Activated naive CD4-positive, alpha-beta T cell treated with anti-CD3 and anti-CD28 coated beads, Interleukin-2, amount 50 U/mL, for 24 hours (primary cell): ENCODE measurements around the gene PNPLA1.

Experiments
- H3K27ac Mint-ChIP-seq: one replicate; pipeline ENCODE4 v1.8.0; 2021; ENCODE audit warnings: mild to moderate bottlenecking, mixed read lengths
- H3K27me3 Mint-ChIP-seq: one replicate; pipeline ENCODE4 v1.8.0; 2021; ENCODE audit warnings: mixed read lengths
- H3K36me3 Mint-ChIP-seq: one replicate; pipeline ENCODE4 v1.8.0; 2021; ENCODE audit warnings: mixed read lengths
- H3K4me1 Mint-ChIP-seq: one replicate; pipeline ENCODE4 v1.8.0; 2021; ENCODE audit warnings: mixed read lengths
- H3K4me3 Mint-ChIP-seq: one replicate; pipeline ENCODE4 v1.8.0; 2021; ENCODE audit warnings: mild to moderate bottlenecking, mixed read lengths
- H3K9me3 Mint-ChIP-seq: one replicate; pipeline ENCODE4 v1.8.0; 2021; ENCODE audit warnings: mixed read lengths

Gene PNPLA1

DNA sequence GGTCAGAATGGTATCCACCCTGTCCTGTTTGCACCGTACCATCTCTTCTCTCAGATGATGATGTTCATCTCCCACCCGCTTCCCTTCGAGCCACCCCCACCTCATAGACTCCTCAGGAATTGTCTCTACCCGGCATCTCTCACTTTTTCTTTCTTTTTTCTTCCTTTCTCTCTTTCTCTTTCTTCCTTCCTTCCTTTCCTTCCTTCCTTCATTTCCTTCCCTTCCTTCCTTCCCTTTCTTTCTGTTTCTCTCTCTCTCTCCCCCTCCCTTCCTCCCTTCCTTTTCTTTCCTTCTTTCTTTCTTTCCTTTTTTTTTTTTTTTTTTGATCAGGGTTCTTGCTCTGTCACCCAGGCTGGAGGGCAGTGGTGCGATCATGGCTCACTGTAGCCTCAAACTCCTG is 27.7 kb upstream of the PNPLA1 start:
- no peaks in the 10 kb centered on the region for H3K9me3 Mint-ChIP-seq
- H3K4me1 Mint-ChIP-seq = peaks cover 13% of the 10 kb centered on the region
- H3K27me3 Mint-ChIP-seq = peaks cover 1% of the 10 kb centered on the region
- no peak overlapping the region for H3K27ac Mint-ChIP-seq
- peaks cover 3% of the 10 kb centered on the region for H3K36me3 Mint-ChIP-seq
- H3K4me3 Mint-ChIP-seq = no peak overlapping the region

GRCh38 chr6:36242626-36243025 is 27.2 kb upstream of the PNPLA1 start:
- Mint-ChIP-seq H3K4me1 (peaks cover 13% of the 10 kb centered on the region), H3K27ac (no peak overlapping the region), H3K9me3 (no peaks in the 10 kb centered on the region), H3K36me3 (peaks cover 3% of the 10 kb centered on the region), H3K4me3 (no peak overlapping the region), H3K27me3 (peaks cover 1% of the 10 kb centered on the region)

GRCh38 chr6:36243562-36244212 is 26.2 kb upstream of the PNPLA1 start:
- H3K4me3 Mint-ChIP-seq = no peak overlapping the region
- H3K36me3 Mint-ChIP-seq = peaks cover 3% of the 10 kb centered on the region
- H3K4me1 Mint-ChIP-seq = peaks cover 13% of the 10 kb centered on the region
- H3K27ac Mint-ChIP-seq = no peak overlapping the region
- no peaks in the 10 kb centered on the region for H3K9me3 Mint-ChIP-seq
- peaks cover 1% of the 10 kb centered on the region for H3K27me3 Mint-ChIP-seq

DNA sequence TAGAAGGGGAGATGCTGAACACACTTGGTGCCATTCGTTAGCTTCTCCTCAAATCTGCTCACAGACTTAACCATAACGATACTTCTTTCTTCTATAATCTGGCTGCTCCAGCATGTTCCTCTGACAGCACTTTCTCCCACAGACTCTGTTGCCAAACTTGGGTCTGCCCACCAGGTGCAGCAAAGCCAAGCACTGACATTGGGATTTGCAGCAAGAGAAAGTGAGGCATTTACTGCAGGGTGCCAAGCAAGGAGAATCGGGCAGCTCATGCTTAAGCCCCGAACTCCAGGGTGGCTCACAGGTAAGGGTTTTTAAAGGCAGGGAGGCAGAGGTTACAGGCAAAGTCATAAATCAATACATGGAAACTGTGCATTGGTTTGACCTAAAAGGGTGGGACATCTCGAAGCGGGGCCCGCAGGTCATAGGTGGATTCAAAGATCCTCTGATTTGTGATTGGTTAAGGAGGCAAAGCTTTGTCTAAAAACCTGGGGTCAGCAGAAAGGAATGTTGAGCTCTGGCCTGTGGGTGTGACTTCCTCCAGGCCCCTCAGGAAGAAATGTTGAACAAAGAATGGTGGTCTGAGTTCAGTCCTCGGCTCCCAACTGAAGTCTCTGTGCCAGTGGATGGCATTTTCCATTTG is 25.1 kb upstream of the PNPLA1 start:
- Mint-ChIP-seq H3K27me3 (peaks cover 1% of the 10 kb centered on the region), H3K36me3 (peaks cover 3% of the 10 kb centered on the region), H3K4me3 (no peak overlapping the region), H3K9me3 (no peaks in the 10 kb centered on the region), H3K4me1 (peaks cover 13% of the 10 kb centered on the region), H3K27ac (no peak overlapping the region)

DNA sequence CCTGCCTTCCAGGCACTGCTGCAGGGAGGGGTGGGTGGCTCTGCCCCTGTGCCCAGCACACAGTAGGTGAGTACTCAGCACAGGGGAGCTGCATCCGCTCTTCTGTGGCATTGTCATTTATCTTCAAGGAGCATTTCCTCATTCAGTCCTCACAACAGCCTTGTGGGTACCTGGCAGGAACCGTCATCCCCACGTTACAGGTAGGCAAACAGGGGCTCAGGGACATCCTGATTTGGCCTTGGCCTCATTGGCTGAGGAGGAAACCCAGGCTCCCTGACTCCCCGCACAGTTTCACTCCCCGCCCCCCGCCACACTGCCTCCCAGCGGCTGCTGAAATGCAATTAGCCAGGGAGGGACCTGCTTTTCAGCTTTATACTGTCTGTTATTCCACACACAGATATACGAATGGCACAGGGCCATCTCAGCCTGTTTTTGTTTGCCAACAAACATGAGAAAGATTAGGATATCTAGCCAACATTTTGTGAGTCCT is 24.2 kb upstream of the PNPLA1 start:
- peaks cover 13% of the 10 kb centered on the region for H3K4me1 Mint-ChIP-seq
- no peak overlapping the region for H3K27ac Mint-ChIP-seq
- H3K27me3 Mint-ChIP-seq = peaks cover 1% of the 10 kb centered on the region
- H3K4me3 Mint-ChIP-seq = no peak overlapping the region
- no peaks in the 10 kb centered on the region for H3K9me3 Mint-ChIP-seq
- peaks cover 3% of the 10 kb centered on the region for H3K36me3 Mint-ChIP-seq

DNA sequence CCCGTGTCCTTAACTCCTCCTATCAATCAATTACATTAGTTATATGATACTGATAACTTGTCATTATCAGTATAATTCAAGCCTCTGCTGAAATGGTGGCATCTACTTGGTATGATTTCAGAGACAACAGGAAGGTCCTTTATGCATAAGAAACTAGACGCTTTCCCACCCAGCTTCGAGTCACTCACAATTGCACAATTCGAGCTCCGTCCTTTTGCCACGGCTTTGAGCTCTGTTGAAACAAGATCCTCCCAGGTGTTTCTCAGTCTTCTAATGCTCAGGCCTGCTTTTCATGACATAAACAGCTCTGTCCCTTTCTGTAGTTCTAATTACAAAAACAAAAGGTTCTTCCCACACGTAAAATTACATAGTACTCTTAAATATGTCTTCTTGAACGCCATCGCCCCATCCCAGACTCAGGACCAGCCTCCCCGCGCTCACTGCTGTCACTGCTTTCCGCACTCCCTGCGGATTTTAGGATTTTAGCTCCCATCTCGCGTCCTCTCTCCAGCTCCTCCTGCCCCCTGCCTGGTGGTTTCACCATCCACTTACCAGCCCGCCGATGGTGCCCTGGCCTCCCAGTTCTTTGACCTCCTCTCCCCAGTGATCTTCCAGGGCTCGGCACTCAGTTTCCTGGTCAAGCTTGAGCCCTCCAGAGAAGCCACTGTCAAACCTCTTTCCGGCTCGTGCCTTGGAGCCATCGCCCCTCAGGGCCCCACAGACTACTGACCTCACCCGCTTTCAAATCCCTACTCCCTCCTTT is 23.2 kb upstream of the PNPLA1 start:
- no peak overlapping the region for H3K4me3 Mint-ChIP-seq
- peaks cover 1% of the 10 kb centered on the region for H3K27me3 Mint-ChIP-seq
- no peak overlapping the region for H3K27ac Mint-ChIP-seq
- peaks cover 3% of the 10 kb centered on the region for H3K36me3 Mint-ChIP-seq
- peaks cover 8% of the 10 kb centered on the region for H3K4me1 Mint-ChIP-seq
- H3K9me3 Mint-ChIP-seq = no peaks in the 10 kb centered on the region

GRCh38 chr6:36247693-36248092 is 22.2 kb upstream of the PNPLA1 start:
- no peak overlapping the region for H3K27ac Mint-ChIP-seq
- H3K4me3 Mint-ChIP-seq = no peak overlapping the region
- H3K36me3 Mint-ChIP-seq = peaks cover 3% of the 10 kb centered on the region
- no peaks in the 10 kb centered on the region for H3K4me1 Mint-ChIP-seq
- H3K27me3 Mint-ChIP-seq = peaks cover 1% of the 10 kb centered on the region
- no peaks in the 10 kb centered on the region for H3K9me3 Mint-ChIP-seq

DNA sequence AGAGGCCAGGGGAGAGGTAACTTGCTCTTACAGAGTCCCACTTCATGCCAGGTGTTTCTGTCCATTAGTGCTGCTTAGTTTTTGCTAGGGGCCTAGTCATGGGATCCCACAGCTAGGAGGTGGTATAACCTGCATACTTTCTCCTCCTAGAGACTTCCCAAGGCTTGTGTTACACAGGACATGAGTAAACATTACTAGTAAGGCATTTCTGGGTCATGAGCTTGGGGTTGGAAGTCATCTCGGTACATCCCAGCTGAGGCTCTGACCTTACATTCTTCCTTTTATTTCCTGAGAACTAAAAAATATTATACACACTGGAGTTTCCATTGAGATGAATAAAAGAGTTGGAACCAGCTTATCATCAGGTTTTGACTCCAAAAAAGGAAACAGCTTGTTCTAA is 20.9 kb upstream of the PNPLA1 start:
- Mint-ChIP-seq H3K4me3 (no peak overlapping the region), H3K27me3 (peaks cover under 1% of the 10 kb centered on the region), H3K27ac (no peak overlapping the region), H3K4me1 (no peaks in the 10 kb centered on the region), H3K9me3 (no peaks in the 10 kb centered on the region), H3K36me3 (no peaks in the 10 kb centered on the region)

DNA sequence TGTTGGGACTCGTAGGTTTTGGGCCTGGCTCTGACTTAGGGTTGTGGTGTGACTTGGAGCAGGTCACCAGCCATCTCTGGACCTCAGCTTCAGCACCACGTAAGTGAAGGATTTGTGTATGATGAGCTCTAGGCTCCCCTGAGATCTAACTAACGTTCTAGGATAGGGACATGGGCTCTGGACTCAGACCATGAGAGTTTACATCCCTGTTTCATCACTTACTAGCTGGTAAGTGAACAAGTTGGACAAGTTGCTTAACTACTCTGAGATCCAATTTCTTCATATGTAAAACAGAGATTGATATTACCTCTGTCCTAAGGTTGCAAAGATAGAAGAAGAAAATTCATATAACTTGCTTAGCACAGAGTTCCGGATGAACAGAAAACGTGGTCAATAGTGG is 20.3 kb upstream of the PNPLA1 start:
- Mint-ChIP-seq H3K4me1 (no peaks in the 10 kb centered on the region), H3K9me3 (no peaks in the 10 kb centered on the region), H3K4me3 (no peak overlapping the region), H3K36me3 (no peaks in the 10 kb centered on the region), H3K27ac (no peak overlapping the region), H3K27me3 (no peaks in the 10 kb centered on the region)

- Mint-ChIP-seq H3K27me3 (no peaks in the 10 kb centered on the region), H3K27ac (no peak overlapping the region), H3K9me3 (no peaks in the 10 kb centered on the region), H3K36me3 (peaks cover 2% of the 10 kb centered on the region), H3K4me1 (no peaks in the 10 kb centered on the region), H3K4me3 (no peak overlapping the region)
Measured at GRCh38 chr6:36252005-36252404, 17.9 kb upstream of the PNPLA1 start.

DNA sequence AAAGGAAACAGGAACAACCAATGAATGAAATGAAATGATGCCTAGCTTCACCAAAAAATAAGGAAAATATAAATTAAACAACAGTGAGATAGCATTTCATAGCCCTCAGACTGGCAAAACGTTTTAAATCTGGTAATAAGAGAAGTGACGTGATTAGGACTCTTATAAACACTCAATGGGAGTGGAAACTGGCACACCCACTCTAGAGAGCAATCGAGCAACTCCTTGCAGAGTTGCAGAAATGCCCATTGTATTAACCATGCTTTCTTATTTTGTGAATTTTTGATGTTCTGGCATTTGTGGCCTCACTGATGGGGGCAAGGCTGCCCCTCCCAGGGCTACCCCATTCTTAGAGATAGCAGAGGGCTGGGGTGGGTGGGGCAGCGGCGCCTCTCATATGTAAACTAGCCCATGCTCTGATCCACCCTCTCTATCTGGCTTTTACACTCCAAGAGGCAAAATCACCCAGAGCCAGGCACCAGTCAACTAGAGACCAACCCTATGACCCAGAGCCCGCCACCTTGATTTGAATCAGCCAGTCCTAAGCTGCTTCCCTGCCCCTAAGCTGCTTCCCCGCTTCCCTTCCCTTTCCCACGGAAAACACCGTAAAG is 6.4 kb upstream of the PNPLA1 start:
- no peak overlapping the region for H3K4me3 Mint-ChIP-seq

DNA sequence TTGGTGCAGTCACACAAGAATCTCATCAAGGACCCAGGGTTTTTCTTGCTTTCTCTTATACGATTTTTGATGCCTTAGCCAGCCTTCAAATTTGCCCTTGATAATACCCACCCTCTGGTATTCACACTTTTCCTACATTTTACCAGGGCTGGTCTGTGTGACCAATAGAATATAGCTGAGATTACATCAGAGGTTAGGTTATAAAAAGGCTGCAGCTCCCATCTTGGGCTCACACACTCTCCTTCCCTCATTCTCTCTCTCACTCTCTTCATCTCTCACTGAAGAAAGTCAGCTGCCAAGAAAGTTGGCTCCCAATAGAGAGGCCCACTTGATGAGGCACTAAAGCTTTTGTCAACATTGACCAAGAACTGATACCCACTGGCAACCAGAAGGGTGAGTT is 4.1 kb upstream of the PNPLA1 start:
- no peaks in the 10 kb centered on the region for H3K27me3 Mint-ChIP-seq
- no peak overlapping the region for H3K4me3 Mint-ChIP-seq
- H3K27ac Mint-ChIP-seq = no peak overlapping the region
- H3K9me3 Mint-ChIP-seq = no peaks in the 10 kb centered on the region
- no peaks in the 10 kb centered on the region for H3K4me1 Mint-ChIP-seq
- no peaks in the 10 kb centered on the region for H3K36me3 Mint-ChIP-seq

More for the DNA sequence above, 6.4 kb upstream of the PNPLA1 start:
- Mint-ChIP-seq H3K36me3 (no peaks in the 10 kb centered on the region), H3K27ac (no peak overlapping the region), H3K27me3 (no peaks in the 10 kb centered on the region), H3K9me3 (no peaks in the 10 kb centered on the region), H3K4me1 (no peaks in the 10 kb centered on the region)

DNA sequence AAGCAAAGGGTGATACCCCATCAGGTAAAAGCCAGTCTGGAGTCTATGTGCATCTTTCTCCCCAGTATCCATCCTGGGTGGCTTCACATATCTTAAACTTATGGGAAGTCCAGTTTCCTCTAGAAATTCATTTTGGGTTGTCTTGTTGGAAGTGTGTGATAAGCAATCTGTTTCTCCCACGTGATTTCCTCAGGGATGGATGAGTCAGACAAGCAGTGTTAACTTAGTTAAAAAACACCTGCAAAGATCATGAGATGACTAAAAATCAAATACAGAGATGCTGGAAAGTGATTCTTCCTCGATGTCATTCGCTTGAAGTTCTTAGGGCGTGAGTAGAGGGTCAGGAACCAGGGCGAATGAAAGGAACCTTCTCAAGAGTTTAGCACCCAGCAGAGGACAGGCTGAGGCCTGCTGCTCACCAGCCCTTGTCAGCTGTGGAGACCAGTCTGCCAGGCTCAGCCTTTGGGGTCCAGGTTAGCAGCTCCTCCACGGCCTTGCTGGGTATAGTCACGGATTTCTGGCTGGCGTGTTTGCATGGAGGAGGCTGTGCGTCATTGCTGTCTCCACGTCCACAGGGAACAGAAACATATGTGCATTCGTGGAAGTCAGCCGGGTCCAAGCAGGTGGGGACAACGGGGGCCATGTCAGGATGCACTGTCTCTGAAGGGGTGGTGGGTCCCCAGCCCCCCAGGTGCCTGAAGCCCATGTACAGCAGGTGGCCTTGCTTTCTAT is 2.8 kb upstream of the PNPLA1 start:
- H3K4me3 Mint-ChIP-seq = no peak overlapping the region
- no peaks in the 10 kb centered on the region for H3K36me3 Mint-ChIP-seq
- no peaks in the 10 kb centered on the region for H3K9me3 Mint-ChIP-seq
- H3K27ac Mint-ChIP-seq = no peak overlapping the region
- peaks cover 1% of the 10 kb centered on the region for H3K27me3 Mint-ChIP-seq
- no peaks in the 10 kb centered on the region for H3K4me1 Mint-ChIP-seq

DNA sequence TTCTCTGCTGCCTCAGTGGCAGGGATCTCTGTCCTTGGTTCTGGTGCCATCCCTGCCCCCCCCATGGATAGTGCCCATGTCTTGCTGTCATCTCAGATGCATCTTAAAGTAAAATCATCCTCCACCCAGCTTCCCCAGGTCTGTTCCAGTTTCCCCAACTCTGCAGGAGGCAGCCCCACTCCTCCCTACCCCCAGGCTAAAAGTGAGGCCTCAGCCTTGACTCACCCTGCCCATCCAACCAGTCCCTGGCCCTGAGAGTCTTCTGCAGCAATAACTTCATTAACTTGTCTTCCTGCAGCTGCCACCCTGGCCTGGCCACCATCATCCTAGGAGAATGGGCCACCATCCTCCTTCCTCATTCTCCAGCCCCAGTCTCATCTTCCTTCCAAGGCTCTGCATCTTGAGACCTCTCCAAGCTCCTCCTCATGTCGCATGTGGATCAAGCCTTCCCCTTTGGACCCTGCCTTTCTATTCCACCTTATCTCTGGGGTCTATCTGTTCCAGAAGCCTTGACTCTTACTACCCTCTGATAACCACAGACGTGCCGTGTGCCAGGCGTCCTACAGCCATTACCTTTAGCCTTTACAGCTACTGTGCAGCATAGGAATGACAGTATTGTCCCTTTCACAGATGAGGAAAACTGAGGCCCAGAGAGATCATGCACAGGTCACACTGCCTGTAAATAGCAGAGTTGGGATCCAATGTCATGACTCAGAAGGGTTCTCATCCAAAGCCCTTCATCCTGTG is 2.0 kb upstream of the PNPLA1 start:
- H3K27ac Mint-ChIP-seq = no peak overlapping the region
- no peaks in the 10 kb centered on the region for H3K9me3 Mint-ChIP-seq
- no peaks in the 10 kb centered on the region for H3K36me3 Mint-ChIP-seq
- H3K27me3 Mint-ChIP-seq = peaks cover 1% of the 10 kb centered on the region
- H3K4me1 Mint-ChIP-seq = no peaks in the 10 kb centered on the region
- H3K4me3 Mint-ChIP-seq = no peak overlapping the region
